PC-9 (cell line): ENCODE results near the gene VDR. TPM values are rescaled to one million over a fixed set of nuclear protein-coding genes. Genes with fewer than 3 reads are reported as not detected.

Experiments
- BruUV-seq: library from RNA; stranded (reverse); fragments of 400-500 nt; replicated peaks from 2 replicates; lab custom pipeline; 2021; lab: Mats Ljungman, UMichigan
- CTCF ChIA-PET: fragments of 300-600 bp; sonication (Branson Sonifier 250); formaldehyde crosslinking; loops from one replicate; lab custom pipeline; 2022; ENCODE audit warnings: antibody characterized with exemption; lab: Charles Lee
- POLR2A ChIA-PET: fragments of 300-600 bp; sonication (Branson Sonifier 250); formaldehyde crosslinking; loops from one replicate; lab custom pipeline; 2022; ENCODE audit warnings: antibody characterized with exemption; ENCODE audit not compliant: unreplicated experiment; lab: Charles Lee
- DNase-seq, 2 experiments: peaks; one replicate each; pipeline versions ENCODE4 v3.0.0 to v3.0.0-alpha.2; 2015 to 2022; ENCODE audit warnings: mixed read lengths in 1 of 2
- H2AFZ ChIP-seq: fragments of 200-600 bp; sonication (generic); 2 replicates; pipeline ENCODE4 v1.8.1; 2017; ENCODE audit warnings: antibody characterized with exemption
- H3F3A ChIP-seq: fragments of 200-600 bp; sonication (generic); 2 replicates; pipeline ENCODE4 v1.8.1; 2017; ENCODE audit warnings: antibody characterized with exemption, mild to moderate bottlenecking, low read depth; ENCODE audit not compliant: insufficient read depth
- H3K27ac ChIP-seq: fragments of 200-600 bp; sonication (generic); 2 replicates; pipeline ENCODE4 v1.6.1; 2016; ENCODE audit warnings: mixed run types
- H3K27me3 ChIP-seq: fragments of 200-600 bp; sonication (generic); 2 replicates; pipeline ENCODE4 v1.6.1; 2016; ENCODE audit warnings: low read depth, mixed run types; ENCODE audit not compliant: insufficient read depth
- H3K36me3 ChIP-seq: fragments of 200-600 bp; sonication (generic); 2 replicates; pipeline ENCODE4 v1.6.1; 2016; ENCODE audit warnings: low read depth, mixed run types
- H3K4me1 ChIP-seq: fragments of 200-600 bp; sonication (generic); replicated peaks from 2 replicates; pipeline ENCODE4 v1.6.1; 2016; ENCODE audit warnings: mixed run types; ENCODE audit not compliant: insufficient read depth
- H3K4me2 ChIP-seq: fragments of 200-600 bp; sonication (generic); 2 replicates; pipeline ENCODE4 v1.6.1; 2017; ENCODE audit warnings: mixed run types
- H3K4me3 ChIP-seq: fragments of 200-600 bp; sonication (generic); 2 replicates; pipeline ENCODE4 v1.6.1; 2016; ENCODE audit warnings: mixed run types
- H3K79me2 ChIP-seq: fragments of 200-600 bp; sonication (generic); 2 replicates; pipeline ENCODE4 v1.6.1; 2017; ENCODE audit warnings: low read depth, mixed run types
- H3K9me2 ChIP-seq: fragments of 200-600 bp; sonication (generic); 2 replicates; pipeline ENCODE4 v1.8.1; 2017; ENCODE audit warnings: mild to moderate bottlenecking; ENCODE audit not compliant: insufficient read depth
- H3K9me3 ChIP-seq: fragments of 200-600 bp; sonication (generic); 2 replicates; pipeline ENCODE4 v1.8.1; 2016; ENCODE audit warnings: low read depth; ENCODE audit not compliant: insufficient read depth
- H4K20me1 ChIP-seq: fragments of 200-600 bp; sonication (generic); 2 replicates; pipeline ENCODE4 v1.8.1; 2017; ENCODE audit not compliant: insufficient read depth
- CTCF ChIP-seq: fragments of 200-600 bp; sonication (generic); conservative IDR thresholded peaks from 2 replicates; pipeline ENCODE4 v1.6.1; 2017; ENCODE audit warnings: mixed run types, antibody characterized with exemption, mild to moderate bottlenecking, moderate library complexity
- EZH2 ChIP-seq: fragments of 200-600 bp; sonication (generic); IDR thresholded peaks from 2 replicates; pipeline ENCODE4 v1.8.0; 2017; ENCODE audit warnings: antibody characterized with exemption, low read depth
- intact Hi-C: fragments of 100-400 bp; cut with micrococcal nuclease; formaldehyde crosslinking; loops from one replicate; pipeline ENCODE4 v1.10.0; 2022; ENCODE audit not compliant: unreplicated experiment
- total RNA-seq: library from RNA; stranded (reverse); gene quantifications from 2 replicates; pipeline ENCODE4 v1.2.3, GENCODE V29; 2021

Gene VDR
- total RNA-seq, 1 experiment from 2014 or later, result 12.3 TPM

- peaks cover 4% of the 10 kb centered on the region; the same call in 1 of the 2 replicates for H3K36me3 ChIP-seq
- no peaks in the 10 kb centered on the region for H3K9me3 ChIP-seq
- no peak overlapping the region for H3K4me2 ChIP-seq
- peaks cover 29% of the 10 kb centered on the region for H3K4me1 ChIP-seq
- H3K9me2 ChIP-seq, result no peaks in the 10 kb centered on the region
- H3K79me2 ChIP-seq, result peaks cover 31% of the 10 kb centered on the region
- no TSS peak for BruUV-seq
- TF ChIP-seq EZH2 (no peak), CTCF (no peak)
- CTCF ChIA-PET, result no interaction called here
- no peaks in the 10 kb centered on the region for H4K20me1 ChIP-seq
- POLR2A ChIA-PET, result no interaction called here
- H3K27me3 ChIP-seq, result no peaks in the 10 kb centered on the region
- H3K4me3 ChIP-seq, result no peak overlapping the region
- peaks cover 20% of the 10 kb centered on the region for H3F3A ChIP-seq
- H2AFZ ChIP-seq, result no peak overlapping the region
- intact Hi-C loops, result loop anchor here (1.0 kb wide), 1 partner anchor 44 kb away; no protein-coding TSS in a partner anchor
- no peak for DNase-seq
- no peak overlapping the region for H3K27ac ChIP-seq
Measured at GRCh38 chr12:47894652-47895051, 10.1 kb downstream of the VDR start.

GRCh38 chr12:47894068-47894467, 10.7 kb downstream of the VDR start:
- CTCF ChIA-PET, result no interaction called here

GRCh38 chr12:47892819-47893218, 12.0 kb downstream of the VDR start:
- Histone ChIP-seq H3K27me3 (no peaks in the 10 kb centered on the region), H3F3A (peaks cover 17% of the 10 kb centered on the region; the same call in 1 of the 2 replicates), H2AFZ (no peak overlapping the region), H3K27ac (no peak overlapping the region), H3K79me2 (peaks cover 13% of the 10 kb centered on the region), H3K4me3 (no peak overlapping the region), H3K36me3 (no peaks in the 10 kb centered on the region; the same call in 1 of the 2 replicates), H3K9me3 (no peaks in the 10 kb centered on the region), H4K20me1 (no peaks in the 10 kb centered on the region), H3K9me2 (no peaks in the 10 kb centered on the region), H3K4me2 (no peak overlapping the region), H3K4me1 (peaks cover 23% of the 10 kb centered on the region)
- CTCF ChIA-PET, result no interaction called here
- DNase-seq, result no peak
- no TSS peak for BruUV-seq
- POLR2A ChIA-PET, result no interaction called here
- intact Hi-C loops, result no loop called here
- no peak for TF ChIP-seq CTCF
- no peak for TF ChIP-seq EZH2

More at GRCh38 chr12:47894068-47894467, 10.7 kb downstream of the VDR start:
- Histone ChIP-seq H3K27me3 (no peaks in the 10 kb centered on the region), H3K4me2 (no peak overlapping the region), H3K9me2 (no peaks in the 10 kb centered on the region), H3K36me3 (peaks cover 4% of the 10 kb centered on the region; the same call in 1 of the 2 replicates), H3K9me3 (no peaks in the 10 kb centered on the region), H3K4me3 (no peak overlapping the region), H3F3A (peaks cover 17% of the 10 kb centered on the region; the same call in 1 of the 2 replicates), H3K79me2 (peaks cover 26% of the 10 kb centered on the region), H3K27ac (no peak overlapping the region), H3K4me1 (peaks cover 24% of the 10 kb centered on the region), H2AFZ (no peak overlapping the region), H4K20me1 (no peaks in the 10 kb centered on the region)
- POLR2A ChIA-PET, result no interaction called here
- no peak for DNase-seq
- intact Hi-C loops, result loop anchor here (1.0 kb wide), 1 partner anchor 44 kb away; no protein-coding TSS in a partner anchor
- TF ChIP-seq CTCF (no peak), EZH2 (no peak)
- no TSS peak for BruUV-seq
